Kidney epithelial cell (primary cell): ENCODE results near the gene PROZ. TPM values are rescaled to one million over a fixed set of nuclear protein-coding genes. Genes with fewer than 3 reads are reported as not detected.

ENCODE experiments used
- DNase-seq: peaks from one replicate; pipeline ENCODE4 v3.0.0-alpha.2; 2010; ENCODE audit warnings: low read depth
- H3K27me3 ChIP-seq: 2 replicates; pipeline ENCODE4 v1.6.0; 2011; ENCODE audit warnings: low read length; ENCODE audit not compliant: control insufficient read depth, insufficient read depth
- H3K36me3 ChIP-seq: 2 replicates; pipeline ENCODE4 v1.5.1; 2011; ENCODE audit warnings: low read length; ENCODE audit not compliant: control insufficient read depth, insufficient read depth
- H3K4me3 ChIP-seq: 2 replicates; pipeline ENCODE4 v1.5.1; 2011; ENCODE audit warnings: low read depth, mild to moderate bottlenecking, control low read depth, low read length
- CTCF ChIP-seq: IDR thresholded peaks from 2 replicates; pipeline ENCODE4 v1.5.1; 2011; ENCODE audit warnings: mild to moderate bottlenecking, moderate library complexity, low read length, control low read depth, inconsistent platforms; ENCODE audit not compliant: insufficient read depth, poor library complexity, severe bottlenecking
- total RNA-seq: library from RNA; depleted of rRNA; stranded (reverse); fragments of >200 nt; gene quantifications from 2 replicates; pipeline ENCODE4 v1.2.3, GENCODE V29; 2015

Gene PROZ
- total RNA-seq, 1 donor from 2014 or later, result not detected

- no peak for DNase-seq
- Histone ChIP-seq H3K4me3 (peak overlapping the region; percentile 22), H3K27me3 (peaks cover 23% of the 10 kb centered on the region), H3K36me3 (no peaks in the 10 kb centered on the region)
- no peak for TF ChIP-seq CTCF
Observed at GRCh38 chr13:113153810-113154748, 4.4 kb upstream of the PROZ start.

- no peak for DNase-seq
- TF ChIP-seq CTCF, result no peak
- peaks cover 24% of the 10 kb centered on the region for H3K27me3 ChIP-seq
- H3K36me3 ChIP-seq, result no peaks in the 10 kb centered on the region
- no peak overlapping the region for H3K4me3 ChIP-seq
Observed at GRCh38 chr13:113155201-113155600, 3.2 kb upstream of the PROZ start.

GRCh38 chr13:113155982-113156655, 2.3 kb upstream of the PROZ start:
- no peak for DNase-seq
- Histone ChIP-seq H3K36me3 (no peaks in the 10 kb centered on the region), H3K27me3 (peaks cover 27% of the 10 kb centered on the region), H3K4me3 (no peak overlapping the region)
- TF ChIP-seq CTCF, result no peak

- H3K36me3 ChIP-seq, result no peaks in the 10 kb centered on the region
- no peak for DNase-seq
- H3K4me3 ChIP-seq, result no peak overlapping the region
- TF ChIP-seq CTCF, result no peak
- peaks cover 26% of the 10 kb centered on the region for H3K27me3 ChIP-seq
Observed at GRCh38 chr13:113157206-113157928, 1.1 kb upstream of the PROZ start.

- no peak overlapping the region for H3K4me3 ChIP-seq
- H3K27me3 ChIP-seq, result peaks cover 28% of the 10 kb centered on the region
- DNase-seq, result no peak
- H3K36me3 ChIP-seq, result no peaks in the 10 kb centered on the region
- no peak for TF ChIP-seq CTCF
Observed at GRCh38 chr13:113158946-113159345, 498 bp downstream of the PROZ start.
